GM21381 (cell line): Measurements from ENCODE around the gene MIDN.

Experiments
- ATAC-seq: cut with Tn5 transposase; IDR thresholded peaks from one replicate; pipeline ENCODE4 v1.9.1; 2021; ENCODE audit warnings: mild to moderate bottlenecking, moderate library complexity; ENCODE audit not compliant: unreplicated experiment

MIDN gene

DNA sequence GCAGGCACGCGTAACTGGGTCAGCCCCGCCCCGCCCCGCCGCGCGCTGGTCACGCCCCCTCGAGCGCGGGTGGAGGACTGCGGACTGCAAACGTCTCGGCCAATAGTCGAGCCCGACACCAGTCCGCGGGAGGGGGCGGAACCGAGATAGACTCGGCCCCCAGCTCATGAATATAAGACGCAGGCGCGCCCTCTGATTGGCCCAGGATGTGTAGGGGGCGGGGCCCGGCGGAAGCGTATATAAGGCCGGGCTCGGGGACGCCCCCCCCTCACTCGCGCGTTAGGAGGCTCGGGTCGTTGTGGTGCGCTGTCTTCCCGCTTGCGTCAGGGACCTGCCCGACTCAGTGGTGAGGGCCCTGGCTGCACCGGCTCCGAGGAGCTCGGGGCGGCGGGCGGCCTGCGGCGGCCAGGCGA lies 20.7 kb downstream of the MIDN start, which contains the start of gene CIRBP:
CIRBP (plus strand) TSS at position 268 of the 413 bp plus-strand sequence. CDS start 1,602 bp downstream, outside the sequence.
- peak; percentile 49 for ATAC-seq

DNA sequence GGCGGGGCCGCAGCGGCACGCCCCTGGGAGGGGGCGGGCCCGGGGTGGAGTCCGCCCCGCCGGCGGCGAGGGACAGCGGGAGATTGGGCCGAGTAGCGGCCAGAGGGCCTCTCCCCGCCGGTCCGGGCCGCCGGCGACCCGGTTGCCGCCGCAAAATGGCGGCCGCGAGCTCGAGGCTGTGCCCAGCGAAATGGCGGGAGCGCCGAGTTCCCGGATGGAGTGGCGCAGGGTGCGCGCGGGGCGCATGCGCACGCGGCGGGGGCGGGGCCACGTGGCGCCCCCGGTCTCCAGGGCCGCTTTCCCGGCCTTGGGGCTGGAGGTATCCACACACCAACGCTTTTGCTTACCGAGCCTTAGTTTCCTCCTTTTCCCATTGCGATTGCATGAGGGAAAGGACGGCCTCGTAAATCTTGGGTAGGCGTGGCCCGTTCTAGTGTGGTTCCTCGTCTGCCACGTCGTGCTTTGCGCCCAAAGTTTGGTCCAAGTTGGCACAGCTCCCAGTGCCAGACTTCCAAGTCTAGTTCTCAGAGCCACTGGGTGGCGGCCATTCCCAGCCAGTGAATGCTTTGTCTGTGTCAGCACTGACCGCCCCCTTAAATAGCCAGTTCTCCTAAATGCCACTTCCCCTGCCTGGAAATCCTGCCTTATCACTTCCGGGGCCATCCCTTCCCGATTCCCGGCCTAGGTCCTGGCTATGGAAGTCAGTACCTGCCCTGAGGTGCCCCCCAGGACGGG lies 21.3 kb downstream of the MIDN start:
- peak; percentile 27 for ATAC-seq

DNA sequence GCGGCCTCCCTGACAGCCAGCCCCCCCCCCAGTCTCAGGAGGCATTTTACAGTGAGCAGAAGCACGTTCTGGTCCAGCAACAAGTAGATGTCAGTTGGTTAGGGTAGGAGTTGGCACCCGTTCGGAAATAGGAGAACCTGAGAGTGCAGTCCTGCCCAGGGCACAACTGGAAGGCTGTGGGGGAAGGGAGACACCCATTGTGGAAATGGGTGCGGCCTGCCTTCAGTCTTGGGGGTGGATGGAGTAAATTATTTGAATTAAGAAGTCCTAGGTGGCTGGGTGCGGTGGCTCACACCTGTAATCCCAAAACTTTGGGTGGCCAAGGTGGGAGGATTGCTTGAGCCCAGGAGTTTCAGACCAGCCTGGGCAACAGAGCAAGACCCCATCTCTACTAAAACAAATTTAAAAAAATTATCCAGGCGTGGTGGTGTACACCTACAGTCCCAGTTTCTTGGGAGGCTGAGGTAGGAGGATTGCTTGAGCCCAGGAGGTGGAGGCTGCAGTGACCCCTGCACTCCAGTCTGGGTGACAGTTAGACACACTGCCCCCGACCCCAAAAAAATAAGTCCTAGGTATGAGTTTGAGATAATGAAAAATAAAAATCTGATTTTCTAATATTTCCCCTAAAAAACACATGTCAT lies 21.9 kb downstream of the MIDN start:
- ATAC-seq: no peak

GRCh38 chr19:1270854-1271527 lies 22.6 kb downstream of the MIDN start:
- ATAC-seq: no peak

DNA sequence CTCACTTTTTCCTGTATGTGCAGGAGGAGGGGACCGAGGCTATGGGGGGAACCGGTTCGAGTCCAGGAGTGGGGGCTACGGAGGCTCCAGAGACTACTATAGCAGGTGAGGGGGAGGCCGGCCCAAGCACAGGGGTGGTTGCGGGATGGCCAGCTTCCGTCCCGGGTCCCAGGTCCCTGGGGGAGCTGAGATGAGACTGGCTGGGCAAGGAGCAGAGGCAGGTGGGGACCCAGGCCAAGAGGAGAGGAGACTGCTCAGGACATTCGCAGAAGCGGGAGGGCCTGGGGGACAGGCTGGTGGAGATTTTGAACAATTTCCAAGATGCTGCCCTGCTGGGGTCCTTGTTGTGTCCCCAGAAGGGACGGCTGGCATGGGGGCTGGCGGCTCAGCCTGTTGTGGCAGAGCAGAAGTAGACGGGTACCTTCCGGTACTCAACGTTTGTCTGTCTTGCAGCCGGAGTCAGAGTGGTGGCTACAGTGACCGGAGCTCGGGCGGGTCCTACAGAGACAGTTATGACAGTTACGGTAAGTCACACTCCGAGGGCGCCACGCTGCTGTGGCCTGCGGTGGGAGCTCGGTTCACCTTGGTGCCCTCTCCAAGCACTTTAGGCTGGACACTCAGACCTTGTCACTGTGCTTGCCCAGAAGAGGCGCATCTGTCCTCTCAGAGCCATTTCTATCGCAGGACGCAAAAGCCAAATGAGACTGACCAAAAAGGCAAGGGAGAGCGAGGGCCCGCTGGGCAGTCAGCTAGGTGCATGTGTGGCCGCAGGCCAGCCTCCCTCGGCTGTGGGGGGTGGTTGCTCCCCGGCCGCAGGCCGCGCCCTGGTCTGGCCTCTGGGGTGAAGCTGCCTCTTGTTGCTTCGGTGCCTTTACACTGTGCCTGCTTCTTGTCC lies 23.4 kb downstream of the MIDN start:
- ATAC-seq: no peak

DNA sequence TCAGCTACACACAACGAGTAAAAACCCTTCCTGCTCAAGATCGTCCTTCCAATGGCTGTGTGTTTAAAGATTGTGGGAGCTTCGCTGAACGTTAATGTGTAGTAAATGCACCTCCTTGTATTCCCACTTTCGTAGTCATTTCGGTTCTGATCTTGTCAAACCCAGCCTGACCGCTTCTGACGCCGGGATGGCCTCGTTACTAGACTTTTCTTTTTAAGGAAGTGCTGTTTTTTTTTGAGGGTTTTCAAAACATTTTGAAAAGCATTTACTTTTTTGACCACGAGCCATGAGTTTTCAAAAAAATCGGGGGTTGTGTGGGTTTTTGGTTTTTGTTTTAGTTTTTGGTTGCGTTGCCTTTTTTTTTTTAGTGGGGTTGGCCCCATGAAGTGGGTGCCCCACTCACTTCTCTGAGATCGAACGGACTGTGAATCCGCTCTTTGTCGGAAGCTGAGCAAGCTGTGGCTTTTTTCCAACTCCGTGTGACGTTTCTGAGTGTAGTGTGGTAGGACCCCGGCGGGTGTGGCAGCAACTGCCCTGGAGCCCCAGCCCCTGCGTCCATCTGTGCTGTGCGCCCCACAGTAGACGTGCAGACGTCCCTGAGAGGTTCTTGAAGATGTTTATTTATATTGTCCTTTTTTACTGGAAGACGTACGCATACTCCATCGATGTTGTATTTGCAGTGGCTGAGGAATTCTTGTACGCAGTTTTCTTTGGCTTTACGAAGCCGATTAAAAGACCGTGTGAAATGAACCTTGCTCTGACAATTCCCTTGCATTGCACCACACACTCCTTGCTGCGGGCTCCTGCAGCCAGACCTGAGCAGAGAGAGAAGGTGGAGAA lies 24.3 kb downstream of the MIDN start:
- ATAC-seq: no peak

- no peak for ATAC-seq
Observed at GRCh38 chr19:1273263-1274041, 25.1 kb downstream of the MIDN start.

DNA sequence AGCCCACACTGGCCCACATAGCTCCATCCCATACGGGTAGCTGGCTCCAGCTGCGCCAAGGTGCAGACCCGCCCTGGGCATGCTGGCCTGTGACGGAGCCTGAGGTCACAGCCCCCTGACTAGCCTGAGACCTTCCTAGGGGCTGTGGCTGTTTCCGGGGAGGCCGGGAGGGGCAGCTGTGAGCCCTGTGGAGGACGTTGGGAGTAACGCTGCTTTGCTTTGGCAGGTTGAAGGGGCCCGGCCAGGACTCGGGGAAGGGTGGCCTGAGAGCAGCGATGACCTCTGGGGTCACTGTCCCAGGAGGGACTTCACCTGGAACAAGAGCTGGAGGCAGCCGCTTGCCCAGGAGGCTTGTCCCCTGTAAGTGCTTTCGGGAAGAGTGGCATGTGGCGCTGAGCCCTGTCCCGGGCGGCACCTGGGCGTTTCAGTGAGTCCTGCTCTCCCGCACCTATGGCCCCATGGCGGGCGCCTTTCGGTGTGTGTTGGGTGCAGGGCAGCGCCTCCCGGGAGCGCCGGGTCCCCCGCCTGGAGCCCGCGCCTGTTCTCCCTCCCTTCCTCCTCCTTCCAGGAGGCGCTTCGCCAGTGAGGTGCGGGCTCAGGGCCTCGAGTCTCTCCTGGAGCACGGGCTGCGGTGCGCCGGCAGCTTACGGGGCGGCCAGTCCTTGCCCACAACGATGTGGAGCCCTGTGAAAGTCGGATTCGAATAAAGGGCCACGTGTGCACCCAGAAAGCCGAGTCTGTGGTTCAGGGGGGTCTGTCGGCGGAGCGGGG lies 25.9 kb downstream of the MIDN start:
- no peak for ATAC-seq

DNA sequence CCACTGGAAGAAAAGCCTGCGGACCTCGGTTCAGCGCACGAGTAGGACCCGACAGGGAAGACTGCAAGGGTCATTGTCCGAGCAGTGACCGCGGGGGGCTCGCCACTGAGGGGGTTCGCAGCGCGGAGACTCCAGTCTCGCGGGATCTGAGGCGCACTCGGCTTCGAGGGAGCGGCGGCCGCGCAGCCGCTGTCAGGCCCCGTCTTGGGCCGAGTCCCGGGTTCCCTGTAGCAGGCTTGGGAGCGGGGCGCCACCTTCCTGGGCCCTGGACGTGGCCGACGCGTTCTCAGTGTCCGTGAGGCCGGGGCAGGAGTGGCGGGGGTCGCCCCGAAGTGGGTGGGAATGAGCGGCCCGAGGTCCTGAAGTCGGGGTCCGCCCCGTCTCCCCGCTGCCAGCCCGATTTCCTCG lies 26.5 kb downstream of the MIDN start:
- no peak for ATAC-seq

GRCh38 chr19:1275260-1275975 lies 27.0 kb downstream of the MIDN start, which contains the start of gene FAM174C:
TSS of gene FAM174C (plus strand) at chr19:1275530. CDS start at chr19:1275550, 20 bp downstream.
- ATAC-seq: peak; percentile 70

DNA sequence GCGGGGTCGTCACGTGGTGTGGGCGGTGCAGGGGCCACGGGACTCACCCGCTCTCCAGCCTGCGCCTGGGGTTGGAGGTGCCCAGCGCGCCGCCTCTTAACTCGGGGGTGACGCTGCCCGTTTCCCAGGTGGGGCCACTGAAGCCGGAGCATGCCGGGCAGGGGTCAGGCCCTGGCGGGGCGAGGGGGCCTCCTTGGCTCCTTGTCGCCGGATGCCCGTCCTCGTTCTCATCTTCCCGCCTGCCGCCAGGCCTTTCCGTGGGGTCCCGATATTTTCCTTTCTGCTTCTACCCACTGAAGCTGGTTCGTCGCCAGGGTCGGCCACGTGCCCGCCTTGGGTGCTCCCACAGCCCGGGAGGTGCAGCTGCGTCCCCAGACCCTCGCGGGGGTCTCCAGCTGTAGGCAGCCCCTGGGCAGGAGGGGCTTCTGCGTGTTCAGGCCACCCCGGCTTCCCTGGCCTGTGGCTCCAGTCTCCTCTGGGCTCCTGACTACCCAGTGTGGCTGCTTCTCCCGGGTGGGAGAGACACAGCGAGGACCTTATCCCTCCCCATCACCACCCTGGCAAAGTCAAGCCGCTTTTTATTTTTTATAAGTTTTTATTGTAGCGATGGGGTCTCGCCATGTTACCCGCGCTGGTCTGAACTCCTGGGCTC lies 27.7 kb downstream of the MIDN start:
- ATAC-seq: no peak

DNA sequence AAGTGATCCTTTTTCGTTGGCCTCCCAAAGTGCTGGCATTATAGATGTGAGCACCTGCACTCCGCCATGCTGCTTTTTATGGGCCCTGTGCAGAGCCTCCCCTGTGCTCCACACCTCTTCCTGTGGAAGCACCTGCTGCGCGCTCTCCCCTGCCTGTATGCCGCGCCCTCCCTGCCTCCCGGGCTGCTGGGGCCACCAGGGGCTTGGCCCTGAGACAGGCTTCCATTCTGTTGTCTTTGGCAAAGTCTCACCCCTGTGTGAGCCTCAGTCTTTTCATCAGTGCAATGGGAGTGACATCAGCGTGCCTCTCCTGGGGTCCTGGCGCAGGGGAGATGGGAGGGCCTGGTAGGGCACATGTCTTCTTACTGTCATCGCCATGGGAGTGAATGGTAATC lies 28.2 kb downstream of the MIDN start:
- no peak for ATAC-seq

DNA sequence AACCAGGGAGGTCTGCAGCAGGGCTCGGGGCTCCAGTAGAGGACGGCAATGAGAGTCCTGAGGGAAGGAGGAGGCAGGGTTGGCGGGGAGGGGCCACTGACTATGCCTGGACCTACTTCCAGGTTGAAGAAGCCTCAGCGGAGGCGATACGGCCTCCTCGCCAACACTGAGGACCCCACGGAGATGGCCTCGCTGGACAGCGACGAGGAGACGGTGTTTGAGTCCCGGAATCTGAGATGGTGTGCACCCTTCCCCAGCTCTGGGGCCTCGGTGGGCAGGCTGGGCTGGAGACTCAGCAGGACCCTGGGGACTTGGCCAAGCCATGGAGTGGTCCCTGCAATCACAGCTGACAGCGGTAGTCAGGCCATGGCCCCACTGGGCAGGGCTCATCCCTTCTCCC lies 28.7 kb downstream of the MIDN start:
- no peak for ATAC-seq

DNA sequence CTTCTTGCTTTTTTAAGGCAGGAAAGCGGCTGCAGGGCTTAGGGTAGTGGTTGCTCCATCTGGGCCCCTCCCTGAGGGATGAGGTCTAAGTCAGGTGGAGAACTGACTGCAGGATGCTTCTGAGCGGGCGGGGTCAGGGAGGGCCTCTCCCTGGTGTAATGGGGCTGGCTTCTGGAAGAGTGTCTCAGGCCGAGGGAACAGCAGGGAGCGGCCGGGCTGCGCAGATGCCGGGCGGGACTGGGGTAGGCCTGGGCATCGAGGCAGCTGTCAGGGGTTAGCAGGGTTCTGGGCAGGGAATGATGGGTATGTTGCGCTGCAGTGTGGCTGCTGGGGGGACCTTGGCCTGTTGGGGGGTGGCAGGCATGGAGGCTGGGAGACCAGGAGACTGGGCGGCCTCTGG lies 29.7 kb downstream of the MIDN start:
- ATAC-seq: no peak

DNA sequence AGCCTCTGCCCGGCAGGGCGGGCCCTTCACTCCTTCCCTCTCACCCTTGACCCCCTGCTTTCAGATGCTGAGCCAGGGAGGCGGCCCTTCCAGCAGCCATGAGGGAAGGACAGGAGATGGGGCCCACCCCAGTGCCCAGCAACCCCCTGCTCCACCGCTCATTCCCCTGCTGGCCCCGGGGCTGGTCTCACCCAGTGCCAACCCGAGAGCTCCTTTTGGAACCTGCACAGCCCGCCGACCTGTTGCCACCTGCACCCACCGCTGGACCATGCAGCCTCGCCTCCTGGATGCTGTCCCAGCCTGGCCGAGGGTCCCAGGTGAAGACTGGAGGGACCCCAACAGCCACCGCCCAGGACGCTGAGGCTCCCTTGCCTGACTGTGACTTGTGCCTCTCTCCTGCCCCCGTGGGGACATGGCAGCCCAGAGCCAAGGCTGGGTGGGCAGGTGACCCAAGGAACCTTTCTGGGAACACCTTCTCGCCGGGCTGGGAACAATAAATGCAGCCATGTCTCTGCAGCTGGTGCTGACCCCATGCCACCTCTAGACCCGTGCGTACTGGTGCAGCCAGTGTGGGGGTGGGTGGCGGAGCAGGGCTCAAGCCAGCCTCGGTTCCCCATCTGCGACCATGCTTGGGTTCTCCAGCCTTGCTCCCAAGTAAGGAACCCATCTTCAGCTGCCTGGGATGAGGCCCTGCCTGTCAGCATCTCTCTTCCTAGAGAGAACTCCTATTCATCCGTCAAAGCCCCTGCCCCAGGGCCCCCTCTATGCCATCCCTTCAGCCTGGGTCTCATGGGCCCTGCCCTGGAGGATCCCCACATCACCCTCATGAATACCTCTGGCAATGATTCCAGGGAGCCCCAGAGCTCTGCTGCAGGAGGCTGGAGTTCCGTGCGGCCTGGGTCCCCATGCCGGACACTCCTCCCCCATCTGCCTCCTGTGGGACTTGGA lies 30.6 kb downstream of the MIDN start:
- ATAC-seq: no peak

GRCh38 chr19:1279782-1280341 lies 31.5 kb downstream of the MIDN start:
- no peak for ATAC-seq
